ENCODE data around the gene GMCL1.

DNA sequence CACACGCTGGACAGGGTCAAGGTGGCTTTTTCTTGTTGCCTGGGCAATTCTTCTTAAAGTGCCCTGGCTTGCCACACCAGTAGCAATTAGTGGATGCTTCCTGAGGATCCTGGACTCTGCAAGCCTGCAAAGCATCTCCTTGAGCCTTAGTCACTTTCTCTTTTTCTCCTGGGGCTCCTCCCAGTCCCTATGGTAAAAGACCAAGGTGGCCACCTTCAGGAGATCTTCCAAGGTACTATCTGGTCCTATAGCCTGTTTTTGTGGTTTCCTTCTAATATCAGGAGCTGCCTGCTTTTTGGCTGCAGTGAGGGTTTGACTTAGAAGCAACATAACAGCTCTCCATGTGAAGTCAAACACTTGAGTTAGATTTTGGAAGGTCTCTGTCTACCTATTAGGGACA lies 33.3 kb upstream of the GMCL1 start:
- TF ChIP-seq, protein P1, sequence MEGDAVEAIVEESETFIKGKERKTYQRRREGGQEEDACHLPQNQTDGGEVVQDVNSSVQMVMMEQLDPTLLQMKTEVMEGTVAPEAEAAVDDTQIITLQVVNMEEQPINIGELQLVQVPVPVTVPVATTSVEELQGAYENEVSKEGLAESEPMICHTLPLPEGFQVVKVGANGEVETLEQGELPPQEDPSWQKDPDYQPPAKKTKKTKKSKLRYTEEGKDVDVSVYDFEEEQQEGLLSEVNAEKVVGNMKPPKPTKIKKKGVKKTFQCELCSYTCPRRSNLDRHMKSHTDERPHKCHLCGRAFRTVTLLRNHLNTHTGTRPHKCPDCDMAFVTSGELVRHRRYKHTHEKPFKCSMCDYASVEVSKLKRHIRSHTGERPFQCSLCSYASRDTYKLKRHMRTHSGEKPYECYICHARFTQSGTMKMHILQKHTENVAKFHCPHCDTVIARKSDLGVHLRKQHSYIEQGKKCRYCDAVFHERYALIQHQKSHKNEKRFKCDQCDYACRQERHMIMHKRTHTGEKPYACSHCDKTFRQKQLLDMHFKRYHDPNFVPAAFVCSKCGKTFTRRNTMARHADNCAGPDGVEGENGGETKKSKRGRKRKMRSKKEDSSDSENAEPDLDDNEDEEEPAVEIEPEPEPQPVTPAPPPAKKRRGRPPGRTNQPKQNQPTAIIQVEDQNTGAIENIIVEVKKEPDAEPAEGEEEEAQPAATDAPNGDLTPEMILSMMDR (conservative IDR thresholded peaks at IDR 0.05), result no peak
- no peak for TF ChIP-seq EZH2 (IDR thresholded peaks at IDR 0.05; ENCODE audit: low read depth)

Data from PC-9 (cell line).